HepG2 (cell line): ENCODE data around the gene CASP5. TPM values are rescaled to one million over a fixed set of nuclear protein-coding genes. Genes with fewer than 3 reads are reported as not detected.

Experiments
- ARID2 ChIP-seq: sonication (generic); formaldehyde crosslinking; IDR thresholded peaks from 2 replicates; pipeline ENCODE4 v1.8.1; 2022; ENCODE audit warnings: mild to moderate bottlenecking, missing genetic modification reagents, borderline replicate concordance
- HCFC1 ChIP-seq: fragments of 150-350 bp; IDR thresholded peaks from 2 replicates; pipeline ENCODE4 v1.6.1; 2014; ENCODE audit warnings: low read depth, low read length
- HNF4A ChIP-seq: sonication (generic); formaldehyde crosslinking; IDR thresholded peaks from 2 replicates; pipeline ENCODE4 v1.4.0; 2020; ENCODE audit warnings: missing genetic modification reagents
- HNF4G ChIP-seq, 2 experiments: sonication (generic) in 1 of 2; formaldehyde crosslinking in 1 of 2; IDR thresholded peaks; 2 replicates each; pipeline versions ENCODE4 v1.4.0 to v1.6.1; 2011 to 2020; ENCODE audit warnings: borderline replicate concordance in 2 of 2, low read depth in 2 of 2, mild to moderate bottlenecking in 2 of 2, low read length in 1 of 2, missing genetic modification reagents in 1 of 2, moderate library complexity in 1 of 2
- KDM5A ChIP-seq: fragments of 200-600 bp; sonication (generic); IDR thresholded peaks from 2 replicates; pipeline ENCODE4 v1.7.0; 2018; ENCODE audit warnings: antibody characterized with exemption, mild to moderate bottlenecking, low read length, borderline replicate concordance
- MIXL1 ChIP-seq: IDR thresholded peaks from 2 replicates; pipeline ENCODE4 v1.6.1; 2016
- MTA3 ChIP-seq: sonication (generic); formaldehyde crosslinking; IDR thresholded peaks from 2 replicates; pipeline ENCODE4 v1.4.0; 2020; ENCODE audit warnings: missing genetic modification reagents
- MTF2 ChIP-seq: sonication (generic); formaldehyde crosslinking; IDR thresholded peaks from 2 replicates; pipeline ENCODE4 v1.5.0; 2020; ENCODE audit warnings: missing genetic modification reagents, borderline replicate concordance
- TEAD3 ChIP-seq: optimal IDR thresholded peaks from 2 replicates; pipeline ENCODE3; 2016; ENCODE audit warnings: borderline replicate concordance
- ZFAT ChIP-seq: sonication (generic); formaldehyde crosslinking; conservative IDR thresholded peaks from 2 replicates; pipeline ENCODE4 v1.8.1; 2023; ENCODE audit warnings: missing genetic modification reagents, inconsistent platforms
- ZFP36L2 ChIP-seq: sonication (generic); formaldehyde crosslinking; IDR thresholded peaks from 2 replicates; pipeline ENCODE4 v1.4.0; 2020; ENCODE audit warnings: missing genetic modification reagents
- ZNF331 ChIP-seq: sonication (generic); formaldehyde crosslinking; IDR thresholded peaks from 2 replicates; pipeline ENCODE4 v1.4.0; 2020; ENCODE audit warnings: missing genetic modification reagents
- ZNF33A ChIP-seq: sonication (generic); formaldehyde crosslinking; IDR thresholded peaks from 2 replicates; pipeline ENCODE4 v1.5.1; 2020; ENCODE audit warnings: missing genetic modification reagents, mild to moderate bottlenecking, moderate library complexity, borderline replicate concordance
- ZNF451 ChIP-seq: sonication (generic); formaldehyde crosslinking; IDR thresholded peaks from 2 replicates; pipeline ENCODE4 v1.5.0; 2020; ENCODE audit warnings: mild to moderate bottlenecking, missing genetic modification reagents
- ZNF83 ChIP-seq: sonication (generic); formaldehyde crosslinking; IDR thresholded peaks from 2 replicates; pipeline ENCODE4 v1.4.0; 2020; ENCODE audit warnings: missing genetic modification reagents, mild to moderate bottlenecking, borderline replicate concordance
- polyA plus RNA-seq, 8 experiments: library from polyadenylated mRNA; depleted of rRNA in 3 of 8; stranded (reverse) in 7 of 8; unstranded in 1 of 8; fragments of >200 nt; fragmentation: Illumina TruSeq in 4 of 8; extraction: Trizol in 4 of 8; gene quantifications; 2 replicates each; pipeline versions ENCODE4 v1.2.1 to v1.2.3, GENCODE V29; 2011 to 2016; ENCODE audit warnings: low read depth in 4 of 8, missing spikeins in 1 of 8, mixed read lengths in 1 of 8; ENCODE audit not compliant: insufficient read depth in 1 of 8
- total RNA-seq, 5 experiments: library from RNA; depleted of rRNA; stranded (reverse); fragments of >200 nt; fragmentation: Illumina TruSeq; extraction: Trizol; gene quantifications; 2 replicates each; pipeline ENCODE4 v1.2.3, GENCODE V29; 2016; ENCODE audit warnings: low read depth in 1 of 5
- TF ChIP-seq, protein P1 (sequence below): sonication (generic); formaldehyde crosslinking; IDR thresholded peaks from 2 replicates; pipeline ENCODE4 v1.8.0; 2022; ENCODE audit warnings: low read depth, missing genetic modification reagents
- TF ChIP-seq, protein P2 (sequence below), 2 experiments: sonication (generic) in 1 of 2; formaldehyde crosslinking in 1 of 2; IDR thresholded peaks; 2 replicates each; pipeline versions ENCODE4 v1.4.0 to v1.6.1; 2018 to 2020; ENCODE audit warnings: missing genetic modification reagents in 2 of 2, borderline replicate concordance in 1 of 2, low read depth in 1 of 2, mild to moderate bottlenecking in 1 of 2, missing biosample characterization in 1 of 2
- TF ChIP-seq, protein P3 (sequence below): sonication (generic); formaldehyde crosslinking; IDR thresholded peaks from 2 replicates; pipeline ENCODE4 v1.4.0; 2020; ENCODE audit warnings: missing genetic modification reagents, borderline replicate concordance
- TF ChIP-seq, protein P4 (sequence below): sonication (generic); formaldehyde crosslinking; IDR thresholded peaks from 2 replicates; pipeline ENCODE4 v1.5.0; 2020; ENCODE audit warnings: missing genetic modification reagents
- TF ChIP-seq, protein P5 (sequence below): sonication (generic); formaldehyde crosslinking; IDR thresholded peaks from 2 replicates; pipeline ENCODE4 v1.4.0; 2020; ENCODE audit warnings: mild to moderate bottlenecking, missing genetic modification reagents

CASP5 gene
- total and polyA plus RNA-seq, 2 of the 13 experiments (the other 11 are each of a cell fraction or from before 2014, with no cell fraction given), result not detected

DNA sequence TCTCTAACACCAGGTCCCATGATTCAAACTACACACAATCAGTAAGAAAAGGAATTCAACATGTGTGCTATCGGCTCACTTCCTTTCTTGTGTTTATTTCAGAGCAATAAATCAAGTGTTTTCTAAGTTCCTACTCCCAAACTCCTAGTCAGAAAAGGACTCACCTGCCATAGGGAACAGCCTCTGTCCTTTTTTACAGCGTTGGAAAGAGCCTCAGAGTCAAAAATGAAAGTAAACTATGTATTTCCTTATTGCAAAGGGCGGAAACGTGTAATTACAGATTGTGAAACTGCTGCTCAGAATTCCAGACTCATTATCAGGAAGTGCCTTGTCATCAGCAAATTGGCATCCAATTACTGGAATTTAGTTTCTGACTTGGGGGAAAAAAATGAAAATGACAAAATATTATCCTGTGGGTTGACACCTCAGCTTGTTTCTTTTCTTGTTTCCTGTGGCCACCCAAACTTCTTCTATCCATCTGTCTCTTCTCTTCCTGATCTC is 54.6 kb downstream of the CASP5 start, which contains the start of gene CASP4 (continued):
- TF ChIP-seq, protein P1, sequence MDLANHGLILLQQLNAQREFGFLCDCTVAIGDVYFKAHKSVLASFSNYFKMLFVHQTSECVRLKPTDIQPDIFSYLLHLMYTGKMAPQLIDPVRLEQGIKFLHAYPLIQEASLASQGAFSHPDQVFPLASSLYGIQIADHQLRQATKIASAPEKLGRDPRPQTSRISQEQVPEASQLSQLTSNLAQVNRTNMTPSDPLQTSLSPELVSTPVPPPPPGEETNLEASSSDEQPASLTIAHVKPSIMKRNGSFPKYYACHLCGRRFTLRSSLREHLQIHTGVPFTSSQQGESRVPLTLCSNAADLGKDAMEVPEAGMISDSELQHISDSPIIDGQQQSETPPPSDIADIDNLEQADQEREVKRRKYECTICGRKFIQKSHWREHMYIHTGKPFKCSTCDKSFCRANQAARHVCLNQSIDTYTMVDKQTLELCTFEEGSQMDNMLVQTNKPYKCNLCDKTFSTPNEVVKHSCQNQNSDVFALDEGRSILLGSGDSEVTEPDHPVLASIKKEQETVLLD, result no peak
- TF ChIP-seq KDM5A, result no peak
- peak; percentile 74; the same call in 1 of the 2 replicates for TF ChIP-seq MIXL1
- no peak for TF ChIP-seq ZNF331 (CRISPR knock-in tag)
- no peak for TF ChIP-seq ZNF33A (CRISPR knock-in tag)
- TF ChIP-seq, protein P2, sequence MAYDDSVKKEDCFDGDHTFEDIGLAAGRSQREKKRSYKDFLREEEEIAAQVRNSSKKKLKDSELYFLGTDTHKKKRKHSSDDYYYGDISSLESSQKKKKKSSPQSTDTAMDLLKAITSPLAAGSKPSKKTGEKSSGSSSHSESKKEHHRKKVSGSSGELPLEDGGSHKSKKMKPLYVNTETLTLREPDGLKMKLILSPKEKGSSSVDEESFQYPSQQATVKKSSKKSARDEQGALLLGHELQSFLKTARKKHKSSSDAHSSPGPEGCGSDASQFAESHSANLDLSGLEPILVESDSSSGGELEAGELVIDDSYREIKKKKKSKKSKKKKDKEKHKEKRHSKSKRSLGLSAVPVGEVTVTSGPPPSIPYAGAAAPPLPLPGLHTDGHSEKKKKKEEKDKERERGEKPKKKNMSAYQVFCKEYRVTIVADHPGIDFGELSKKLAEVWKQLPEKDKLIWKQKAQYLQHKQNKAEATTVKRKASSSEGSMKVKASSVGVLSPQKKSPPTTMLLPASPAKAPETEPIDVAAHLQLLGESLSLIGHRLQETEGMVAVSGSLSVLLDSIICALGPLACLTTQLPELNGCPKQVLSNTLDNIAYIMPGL (CRISPR knock-in tag; IDR thresholded peaks at IDR 0.05; ENCODE audit: borderline replicate concordance in 1 of 2, low read depth in 1 of 2), result no peak
- no peak for TF ChIP-seq ZNF83 (CRISPR knock-in tag)
- TF ChIP-seq, protein P3, sequence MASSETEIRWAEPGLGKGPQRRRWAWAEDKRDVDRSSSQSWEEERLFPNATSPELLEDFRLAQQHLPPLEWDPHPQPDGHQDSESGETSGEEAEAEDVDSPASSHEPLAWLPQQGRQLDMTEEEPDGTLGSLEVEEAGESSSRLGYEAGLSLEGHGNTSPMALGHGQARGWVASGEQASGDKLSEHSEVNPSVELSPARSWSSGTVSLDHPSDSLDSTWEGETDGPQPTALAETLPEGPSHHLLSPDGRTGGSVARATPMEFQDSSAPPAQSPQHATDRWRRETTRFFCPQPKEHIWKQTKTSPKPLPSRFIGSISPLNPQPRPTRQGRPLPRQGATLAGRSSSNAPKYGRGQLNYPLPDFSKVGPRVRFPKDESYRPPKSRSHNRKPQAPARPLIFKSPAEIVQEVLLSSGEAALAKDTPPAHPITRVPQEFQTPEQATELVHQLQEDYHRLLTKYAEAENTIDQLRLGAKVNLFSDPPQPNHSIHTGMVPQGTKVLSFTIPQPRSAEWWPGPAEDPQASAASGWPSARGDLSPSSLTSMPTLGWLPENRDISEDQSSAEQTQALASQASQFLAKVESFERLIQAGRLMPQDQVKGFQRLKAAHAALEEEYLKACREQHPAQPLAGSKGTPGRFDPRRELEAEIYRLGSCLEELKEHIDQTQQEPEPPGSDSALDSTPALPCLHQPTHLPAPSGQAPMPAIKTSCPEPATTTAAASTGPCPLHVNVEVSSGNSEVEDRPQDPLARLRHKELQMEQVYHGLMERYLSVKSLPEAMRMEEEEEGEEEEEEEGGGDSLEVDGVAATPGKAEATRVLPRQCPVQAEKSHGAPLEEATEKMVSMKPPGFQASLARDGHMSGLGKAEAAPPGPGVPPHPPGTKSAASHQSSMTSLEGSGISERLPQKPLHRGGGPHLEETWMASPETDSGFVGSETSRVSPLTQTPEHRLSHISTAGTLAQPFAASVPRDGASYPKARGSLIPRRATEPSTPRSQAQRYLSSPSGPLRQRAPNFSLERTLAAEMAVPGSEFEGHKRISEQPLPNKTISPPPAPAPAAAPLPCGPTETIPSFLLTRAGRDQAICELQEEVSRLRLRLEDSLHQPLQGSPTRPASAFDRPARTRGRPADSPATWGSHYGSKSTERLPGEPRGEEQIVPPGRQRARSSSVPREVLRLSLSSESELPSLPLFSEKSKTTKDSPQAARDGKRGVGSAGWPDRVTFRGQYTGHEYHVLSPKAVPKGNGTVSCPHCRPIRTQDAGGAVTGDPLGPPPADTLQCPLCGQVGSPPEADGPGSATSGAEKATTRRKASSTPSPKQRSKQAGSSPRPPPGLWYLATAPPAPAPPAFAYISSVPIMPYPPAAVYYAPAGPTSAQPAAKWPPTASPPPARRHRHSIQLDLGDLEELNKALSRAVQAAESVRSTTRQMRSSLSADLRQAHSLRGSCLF (CRISPR knock-in tag), result no peak
- no peak for TF ChIP-seq ZNF451
- no peak for TF ChIP-seq HCFC1
- 0 out of 2 replicates have a peak, but pooled peaks have one; percentile 9 for TF ChIP-seq HNF4A (CRISPR knock-in tag)
- no peak for TF ChIP-seq MTA3
- TF ChIP-seq, protein P4, sequence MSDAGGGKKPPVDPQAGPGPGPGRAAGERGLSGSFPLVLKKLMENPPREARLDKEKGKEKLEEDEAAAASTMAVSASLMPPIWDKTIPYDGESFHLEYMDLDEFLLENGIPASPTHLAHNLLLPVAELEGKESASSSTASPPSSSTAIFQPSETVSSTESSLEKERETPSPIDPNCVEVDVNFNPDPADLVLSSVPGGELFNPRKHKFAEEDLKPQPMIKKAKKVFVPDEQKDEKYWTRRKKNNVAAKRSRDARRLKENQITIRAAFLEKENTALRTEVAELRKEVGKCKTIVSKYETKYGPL (CRISPR knock-in tag), result no peak
- no peak for TF ChIP-seq ARID2 (CRISPR knock-in tag)
- peak; percentile 49 for TF ChIP-seq TEAD3 (CRISPR knock-in tag)
- no peak for TF ChIP-seq HNF4G (IDR thresholded peaks at IDR 0.05; ENCODE audit: borderline replicate concordance, low read depth, low read length)
- no peak for TF ChIP-seq HNF4G (CRISPR knock-in tag; IDR thresholded peaks at IDR 0.05; ENCODE audit: borderline replicate concordance, low read depth)
- TF ChIP-seq MTF2 (CRISPR knock-in tag), result no peak
- TF ChIP-seq ZFAT (CRISPR knock-in tag), result peak; percentile 97
- TF ChIP-seq, protein P5, sequence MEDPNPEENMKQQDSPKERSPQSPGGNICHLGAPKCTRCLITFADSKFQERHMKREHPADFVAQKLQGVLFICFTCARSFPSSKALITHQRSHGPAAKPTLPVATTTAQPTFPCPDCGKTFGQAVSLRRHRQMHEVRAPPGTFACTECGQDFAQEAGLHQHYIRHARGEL (CRISPR knock-in tag), result no peak
- TF ChIP-seq ZFP36L2, result no peak
